LNCAP (cell line): ENCODE measurements around the gene MAN1A1.

ENCODE experiments used
- TF ChIP-seq, protein P1 (sequence below): fragments of 450-650 bp; IDR thresholded peaks from 2 replicates; pipeline ENCODE4 v1.5.1; 2017; ENCODE audit warnings: mild to moderate bottlenecking

MAN1A1 gene

DNA sequence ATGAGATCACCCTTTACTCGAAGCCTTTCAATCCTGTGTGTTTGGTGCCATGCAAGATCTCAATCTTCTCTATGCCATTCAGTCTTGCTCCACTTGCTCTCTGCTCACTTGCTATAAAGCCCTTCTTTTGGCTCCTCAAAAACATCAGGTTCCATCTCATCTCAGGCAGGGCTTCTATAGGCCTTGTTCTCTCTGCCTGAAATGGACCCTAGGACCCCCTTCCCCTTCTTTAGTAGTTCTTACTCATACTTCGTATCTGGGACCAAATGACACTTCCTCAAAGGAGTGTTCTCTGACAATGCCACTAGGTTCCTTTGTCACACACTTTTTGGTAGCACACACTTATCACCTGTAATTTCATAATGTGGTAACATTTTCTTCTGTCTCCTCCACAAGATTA, 154.4 kb downstream of the MAN1A1 start:
- TF ChIP-seq, protein P1, sequence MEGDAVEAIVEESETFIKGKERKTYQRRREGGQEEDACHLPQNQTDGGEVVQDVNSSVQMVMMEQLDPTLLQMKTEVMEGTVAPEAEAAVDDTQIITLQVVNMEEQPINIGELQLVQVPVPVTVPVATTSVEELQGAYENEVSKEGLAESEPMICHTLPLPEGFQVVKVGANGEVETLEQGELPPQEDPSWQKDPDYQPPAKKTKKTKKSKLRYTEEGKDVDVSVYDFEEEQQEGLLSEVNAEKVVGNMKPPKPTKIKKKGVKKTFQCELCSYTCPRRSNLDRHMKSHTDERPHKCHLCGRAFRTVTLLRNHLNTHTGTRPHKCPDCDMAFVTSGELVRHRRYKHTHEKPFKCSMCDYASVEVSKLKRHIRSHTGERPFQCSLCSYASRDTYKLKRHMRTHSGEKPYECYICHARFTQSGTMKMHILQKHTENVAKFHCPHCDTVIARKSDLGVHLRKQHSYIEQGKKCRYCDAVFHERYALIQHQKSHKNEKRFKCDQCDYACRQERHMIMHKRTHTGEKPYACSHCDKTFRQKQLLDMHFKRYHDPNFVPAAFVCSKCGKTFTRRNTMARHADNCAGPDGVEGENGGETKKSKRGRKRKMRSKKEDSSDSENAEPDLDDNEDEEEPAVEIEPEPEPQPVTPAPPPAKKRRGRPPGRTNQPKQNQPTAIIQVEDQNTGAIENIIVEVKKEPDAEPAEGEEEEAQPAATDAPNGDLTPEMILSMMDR = no peak

GRCh38 chr6:119193707-119194106, 155.9 kb downstream of the MAN1A1 start:
- TF ChIP-seq, protein P1 = no peak

DNA sequence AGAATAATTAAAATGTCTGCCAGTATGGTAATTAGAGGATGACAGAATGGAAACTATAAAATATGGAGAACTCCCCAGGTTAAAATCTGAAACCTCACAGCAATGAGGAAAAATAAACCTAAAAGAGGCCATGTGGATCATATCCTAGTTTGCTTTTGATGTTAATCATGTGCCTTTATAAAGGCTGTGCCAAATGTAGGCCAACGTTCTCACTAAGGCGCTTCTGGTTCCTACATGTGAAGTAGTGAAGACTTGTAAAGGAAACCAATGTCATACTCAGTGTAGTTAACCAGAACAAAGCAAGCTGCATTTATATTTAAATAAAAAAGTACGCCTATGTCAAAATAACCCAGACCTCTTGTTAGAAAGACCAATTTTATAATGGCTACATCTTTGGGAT, 157.4 kb downstream of the MAN1A1 start:
- TF ChIP-seq, protein P1 = no peak

DNA sequence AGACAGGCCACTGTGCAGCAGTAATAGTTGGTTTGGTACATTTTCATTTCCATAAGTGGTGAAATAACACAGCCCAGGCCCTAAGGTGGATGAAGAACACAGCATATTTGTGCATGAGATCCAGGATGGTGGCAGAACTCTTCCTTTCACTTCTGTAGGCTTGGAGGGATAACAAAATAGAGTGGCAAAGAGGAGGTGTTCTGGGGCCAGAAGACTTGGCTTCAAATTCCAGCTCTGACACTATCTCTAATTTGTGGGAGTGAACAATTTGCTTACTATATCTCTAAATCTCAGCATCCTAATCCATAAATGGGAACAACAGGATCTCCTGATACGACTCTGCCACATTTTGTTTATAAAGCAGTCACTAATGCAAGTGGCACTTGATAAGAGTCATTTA, 159.4 kb downstream of the MAN1A1 start:
- TF ChIP-seq, protein P1 = no peak

GRCh38 chr6:119189498-119189897, 160.1 kb downstream of the MAN1A1 start:
- TF ChIP-seq, protein P1 = no peak

- TF ChIP-seq, protein P1 = no peak
These were observed 162.0 kb downstream of the MAN1A1 start for GRCh38 chr6:119187596-119187995.

DNA sequence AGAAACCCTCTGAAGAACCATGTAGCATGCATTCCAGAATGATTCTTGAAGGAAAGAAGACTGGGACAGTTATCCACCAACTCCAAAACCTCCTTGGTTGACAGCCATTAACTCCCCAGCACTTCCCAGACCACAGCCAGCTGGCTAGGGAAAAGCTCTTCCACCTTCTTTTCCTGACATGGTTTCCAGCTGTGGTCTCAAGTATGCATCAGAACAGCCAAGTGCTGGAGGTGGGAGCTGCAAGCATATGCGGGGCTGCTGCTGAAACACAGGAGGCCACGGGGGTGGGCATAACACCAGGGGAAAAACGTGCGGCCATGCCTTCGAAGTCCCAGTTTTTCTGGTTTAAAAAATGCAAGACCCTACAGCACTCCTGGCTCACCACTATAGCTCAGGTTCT, 163.1 kb downstream of the MAN1A1 start:
- TF ChIP-seq, protein P1 = no peak

DNA sequence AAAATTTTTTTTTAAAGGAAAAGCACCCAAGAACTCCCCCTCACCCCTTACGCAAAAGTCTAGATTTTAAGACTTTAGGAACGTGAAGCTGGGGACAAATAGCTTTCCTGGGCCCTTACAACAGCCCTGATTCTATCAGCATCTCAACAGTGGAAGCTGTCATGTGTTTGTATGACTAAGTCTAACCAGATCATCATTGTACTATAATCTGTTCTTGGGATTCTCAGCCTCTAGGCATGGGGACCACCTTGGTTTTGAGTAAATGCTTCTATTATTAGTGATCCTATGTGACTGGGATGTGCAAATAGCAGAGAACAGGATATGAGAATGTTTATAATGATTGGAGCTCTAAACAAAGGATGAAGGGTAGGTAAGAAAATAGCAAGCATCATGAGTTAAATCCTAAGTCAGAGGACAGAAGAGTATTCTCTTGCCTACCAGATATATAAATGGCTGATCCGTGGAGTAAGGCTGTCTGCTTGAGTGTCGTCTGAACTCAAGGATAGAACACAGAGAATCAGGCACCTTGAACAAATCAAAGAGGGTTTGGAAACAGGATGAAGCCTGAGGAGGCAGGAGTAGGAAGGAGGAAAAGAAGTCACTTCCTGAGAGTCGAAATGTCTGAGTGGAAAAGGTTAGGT, 165.4 kb downstream of the MAN1A1 start:
- TF ChIP-seq, protein P1 = no peak
